ENCODE data around the gene KRT80.

The KRT80 gene

DNA sequence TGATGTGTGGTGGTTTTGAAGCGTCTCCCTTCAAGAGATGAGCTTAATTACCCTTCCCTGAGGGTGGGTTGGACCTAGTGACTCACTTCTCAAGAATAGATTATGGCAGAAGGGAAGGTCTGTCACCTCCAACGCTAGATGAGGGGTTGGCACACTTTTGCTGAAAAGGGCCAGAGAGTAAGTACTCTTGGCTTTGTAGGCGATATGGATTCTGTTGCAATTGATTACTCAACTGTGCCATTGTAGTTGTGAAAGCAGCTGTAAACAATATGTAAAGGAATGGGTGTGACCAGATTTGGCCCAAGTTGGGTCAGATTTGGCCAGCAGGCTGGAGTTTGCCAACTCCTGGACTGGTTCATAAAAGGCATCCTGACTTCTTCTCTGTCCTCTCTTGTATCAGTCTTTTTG lies 59.1 kb downstream of the KRT80 start:
- TF ChIP-seq, protein P1, sequence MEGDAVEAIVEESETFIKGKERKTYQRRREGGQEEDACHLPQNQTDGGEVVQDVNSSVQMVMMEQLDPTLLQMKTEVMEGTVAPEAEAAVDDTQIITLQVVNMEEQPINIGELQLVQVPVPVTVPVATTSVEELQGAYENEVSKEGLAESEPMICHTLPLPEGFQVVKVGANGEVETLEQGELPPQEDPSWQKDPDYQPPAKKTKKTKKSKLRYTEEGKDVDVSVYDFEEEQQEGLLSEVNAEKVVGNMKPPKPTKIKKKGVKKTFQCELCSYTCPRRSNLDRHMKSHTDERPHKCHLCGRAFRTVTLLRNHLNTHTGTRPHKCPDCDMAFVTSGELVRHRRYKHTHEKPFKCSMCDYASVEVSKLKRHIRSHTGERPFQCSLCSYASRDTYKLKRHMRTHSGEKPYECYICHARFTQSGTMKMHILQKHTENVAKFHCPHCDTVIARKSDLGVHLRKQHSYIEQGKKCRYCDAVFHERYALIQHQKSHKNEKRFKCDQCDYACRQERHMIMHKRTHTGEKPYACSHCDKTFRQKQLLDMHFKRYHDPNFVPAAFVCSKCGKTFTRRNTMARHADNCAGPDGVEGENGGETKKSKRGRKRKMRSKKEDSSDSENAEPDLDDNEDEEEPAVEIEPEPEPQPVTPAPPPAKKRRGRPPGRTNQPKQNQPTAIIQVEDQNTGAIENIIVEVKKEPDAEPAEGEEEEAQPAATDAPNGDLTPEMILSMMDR (IDR thresholded peaks at IDR 0.05), result no peak
- no peak for TF ChIP-seq ZFX (IDR thresholded peaks at IDR 0.05; ENCODE audit: borderline replicate concordance)
- peak overlapping the region; percentile 100; the same call in 1 of the 2 replicates for H3K27ac ChIP-seq

DNA sequence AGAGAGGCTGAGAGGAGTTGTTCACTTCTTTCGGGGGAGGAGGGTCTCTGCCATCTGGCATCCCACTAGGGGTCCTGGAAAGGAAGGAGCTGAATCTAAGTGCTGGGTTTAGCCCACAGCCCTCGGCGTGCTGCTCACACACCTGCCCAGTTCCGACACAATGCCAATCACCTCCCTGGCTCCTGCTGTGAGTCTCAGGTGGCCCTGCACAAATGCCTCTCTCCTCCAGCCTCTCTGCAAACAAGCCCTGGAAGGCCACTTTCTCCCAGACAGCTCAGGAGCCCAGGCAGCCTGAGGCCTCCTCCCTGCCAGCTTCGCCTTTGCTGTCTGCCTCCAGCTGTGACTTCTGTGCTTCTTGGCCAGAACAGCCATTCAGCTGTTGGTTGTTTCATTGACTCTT lies 61.1 kb downstream of the KRT80 start:
- peak overlapping the region; percentile 100 for H3K27ac ChIP-seq
- no peak for TF ChIP-seq ZFX (IDR thresholded peaks at IDR 0.05; ENCODE audit: borderline replicate concordance)
- TF ChIP-seq, protein P1 (IDR thresholded peaks at IDR 0.05), result no peak

DNA sequence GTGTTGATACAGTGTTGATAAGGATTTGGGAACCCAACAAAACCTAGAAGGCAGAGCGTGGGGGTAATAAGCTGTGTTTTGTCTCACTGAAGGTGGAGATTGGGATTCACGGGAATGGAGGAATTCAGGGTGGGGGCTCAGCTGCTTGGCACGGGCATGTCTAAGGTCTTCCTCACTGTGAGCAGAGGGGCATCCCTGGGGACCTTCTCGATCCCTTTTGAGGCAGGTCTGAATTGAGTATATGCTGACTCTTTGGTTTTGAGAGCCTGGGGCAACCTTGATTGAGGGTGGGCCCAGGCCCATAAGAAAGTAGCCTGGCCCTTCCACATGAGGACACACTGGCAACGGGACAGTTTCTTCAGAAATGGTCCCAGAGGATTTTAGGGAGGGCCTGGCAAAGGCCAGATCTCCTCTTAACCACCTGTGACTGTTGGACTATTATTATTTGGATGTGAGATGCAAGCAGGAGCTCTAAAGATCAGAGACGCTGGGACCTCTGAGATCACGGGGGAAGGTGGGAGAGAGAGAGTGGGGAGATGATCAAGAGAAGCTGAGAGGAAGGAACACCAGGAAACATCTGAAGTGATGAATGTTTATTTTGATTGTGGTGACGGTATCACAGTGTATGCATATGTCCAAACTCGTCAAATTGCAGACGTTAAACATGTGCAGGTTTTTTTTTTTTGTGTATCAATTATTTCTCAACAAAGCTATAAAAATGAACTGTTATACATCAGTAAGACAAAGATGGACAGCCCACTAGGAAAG lies 63.9 kb downstream of the KRT80 start:
- TF ChIP-seq, protein P1 (IDR thresholded peaks at IDR 0.05), result no peak
- no peak for TF ChIP-seq ZFX (IDR thresholded peaks at IDR 0.05; ENCODE audit: borderline replicate concordance)
- peak overlapping the region; percentile 100 for H3K27ac ChIP-seq

DNA sequence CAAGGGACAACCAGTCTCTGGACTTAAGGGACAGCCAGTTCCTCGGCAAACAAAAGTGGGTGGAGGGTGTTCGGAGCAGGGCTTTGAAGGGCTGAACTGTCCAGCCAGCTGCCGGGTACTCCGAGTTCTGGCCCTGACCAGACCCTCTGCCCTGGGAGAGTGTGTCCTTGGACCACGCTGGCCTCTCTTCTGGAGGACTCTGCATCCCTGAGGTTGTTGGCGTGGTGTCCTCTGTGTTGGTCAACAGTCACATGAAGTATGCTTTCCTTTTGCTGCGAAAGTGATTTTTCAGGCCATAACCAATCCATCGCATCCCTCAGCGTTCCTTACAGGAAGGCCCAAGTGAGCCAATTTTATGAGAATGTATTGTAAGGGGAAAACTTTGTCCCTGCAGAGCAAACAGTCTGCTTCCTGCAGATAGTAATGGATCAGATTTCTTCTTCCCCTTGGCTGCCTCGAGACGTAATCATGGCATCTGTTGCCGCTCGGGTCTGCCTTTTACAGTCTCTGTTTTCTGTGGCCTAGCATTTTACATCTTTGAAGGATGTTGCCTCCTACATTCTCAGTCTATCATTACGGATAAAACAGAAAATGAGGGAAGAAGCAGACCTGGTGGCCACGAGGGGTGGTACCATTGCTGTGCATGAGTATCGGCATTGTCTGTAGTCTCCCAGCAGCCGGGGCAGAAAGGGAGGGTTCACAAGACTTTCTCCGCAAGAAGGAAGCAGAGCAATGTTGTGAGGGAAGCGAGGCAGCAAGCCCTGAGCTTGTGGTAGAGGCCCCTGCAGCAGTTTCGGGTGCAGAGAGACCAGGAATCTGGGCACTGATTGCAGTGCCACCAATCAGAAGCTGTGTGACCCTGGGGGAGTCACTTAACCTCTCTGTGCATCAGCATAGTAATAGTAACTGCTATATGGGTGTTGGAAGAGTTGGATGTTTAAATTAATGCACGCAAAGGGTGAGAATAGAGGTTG lies 64.9 kb downstream of the KRT80 start:
- peak overlapping the region; percentile 100 for H3K27ac ChIP-seq

DNA sequence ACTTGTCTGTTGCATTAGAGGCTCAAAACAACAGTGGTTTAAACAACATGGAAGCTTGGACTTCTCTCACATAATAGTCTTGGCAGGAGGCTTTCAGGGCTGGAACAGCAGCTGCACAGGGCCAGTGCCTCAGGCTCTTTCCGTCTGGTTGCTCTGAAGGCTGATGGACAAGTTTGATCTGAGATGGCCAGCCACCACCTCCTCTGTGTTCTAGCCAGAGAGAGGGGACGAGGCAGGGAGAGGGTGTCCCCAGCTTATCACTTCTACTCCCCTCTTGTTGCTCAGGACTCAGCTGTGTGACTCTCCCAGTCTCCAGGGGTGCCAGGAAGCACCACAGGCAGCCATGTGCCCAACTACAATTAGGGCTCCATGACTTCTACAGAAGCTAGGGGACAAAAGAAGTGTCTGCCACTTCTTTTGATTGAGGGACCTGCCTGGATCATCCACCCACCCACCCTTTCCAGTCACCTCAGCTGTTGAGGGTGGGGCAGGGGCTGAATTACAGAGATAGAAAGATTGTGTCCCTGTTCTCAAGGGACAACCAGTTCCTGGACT lies 65.7 kb downstream of the KRT80 start:
- TF ChIP-seq, protein P1 (IDR thresholded peaks at IDR 0.05), result no peak
- TF ChIP-seq ZFX (IDR thresholded peaks at IDR 0.05; ENCODE audit: borderline replicate concordance), result no peak
- peak overlapping the region; percentile 100 for H3K27ac ChIP-seq

More for the DNA sequence above, 64.9 kb downstream of the KRT80 start:
- no peak for TF ChIP-seq ZFX (IDR thresholded peaks at IDR 0.05; ENCODE audit: borderline replicate concordance)

DNA sequence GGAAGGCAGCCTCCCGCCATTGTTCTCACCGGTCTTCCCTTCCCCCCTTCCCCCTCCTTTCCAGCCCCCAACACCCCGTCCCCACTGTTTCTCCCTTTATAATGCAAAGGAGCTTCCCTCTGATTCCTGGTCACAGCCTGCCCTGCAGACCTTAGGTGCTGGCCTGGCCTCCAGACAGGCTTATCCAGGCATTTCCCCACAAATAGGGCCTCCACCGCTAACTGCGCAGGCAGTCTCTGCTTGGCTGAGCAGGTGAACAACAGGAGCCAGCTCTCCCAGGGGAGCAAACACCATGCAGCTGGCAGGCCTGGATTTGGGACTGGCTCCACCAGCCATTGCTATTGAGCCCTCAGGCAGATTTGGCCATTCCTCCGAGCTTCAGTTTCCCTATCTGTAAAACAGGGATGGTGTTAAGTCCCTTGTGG lies 66.3 kb downstream of the KRT80 start:
- TF ChIP-seq, protein P1 (IDR thresholded peaks at IDR 0.05), result no peak
- TF ChIP-seq ZFX (IDR thresholded peaks at IDR 0.05; ENCODE audit: borderline replicate concordance), result no peak
- H3K27ac ChIP-seq, result peak overlapping the region; percentile 100

DNA sequence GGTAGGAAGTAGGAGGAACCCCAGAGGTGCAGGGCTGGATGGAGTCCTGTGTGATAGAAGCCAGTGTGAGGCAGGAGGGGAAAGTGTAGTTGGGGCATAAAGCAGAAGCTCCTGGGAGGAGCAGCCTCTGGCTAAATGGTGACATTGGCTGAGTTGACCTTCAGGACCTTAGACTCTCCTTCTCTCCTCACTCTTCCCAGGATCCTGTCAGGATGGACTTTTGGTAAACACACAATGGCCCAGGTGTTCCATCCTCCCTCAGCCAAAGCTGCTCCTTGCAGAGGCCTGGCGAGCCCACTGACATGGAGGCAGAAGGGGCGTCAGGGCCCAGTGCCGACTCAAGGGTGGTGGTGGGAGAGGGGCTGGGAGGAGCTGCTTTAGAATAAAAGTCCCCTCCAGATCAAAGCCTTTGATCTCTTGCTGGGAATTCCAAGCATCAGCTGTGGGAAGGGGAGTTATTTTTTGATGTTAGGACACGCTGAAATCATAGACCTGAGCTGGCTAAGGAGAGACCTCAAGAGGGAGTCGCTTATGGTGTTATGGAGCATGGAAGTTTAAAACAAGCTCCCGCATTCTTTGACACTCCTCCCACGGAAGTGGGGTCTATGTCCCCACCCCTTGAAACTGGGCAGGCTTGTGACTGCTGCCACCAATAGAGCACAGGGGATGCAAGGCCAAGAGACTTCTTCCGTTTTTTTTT lies 68.2 kb downstream of the KRT80 start:
- TF ChIP-seq ZFX (IDR thresholded peaks at IDR 0.05; ENCODE audit: borderline replicate concordance), result no peak
- TF ChIP-seq, protein P1 (IDR thresholded peaks at IDR 0.05), result no peak
- H3K27ac ChIP-seq, result peak overlapping the region; percentile 100

Measured in 22Rv1 (cell line).